ENCODE measurements around the gene CEMP1.
"Not testable (repeated sequence)": the region's sequence is repeated elsewhere in the genome, so short reads cannot be mapped to it uniquely, and the experiment has no call there.

The CEMP1 gene

DNA sequence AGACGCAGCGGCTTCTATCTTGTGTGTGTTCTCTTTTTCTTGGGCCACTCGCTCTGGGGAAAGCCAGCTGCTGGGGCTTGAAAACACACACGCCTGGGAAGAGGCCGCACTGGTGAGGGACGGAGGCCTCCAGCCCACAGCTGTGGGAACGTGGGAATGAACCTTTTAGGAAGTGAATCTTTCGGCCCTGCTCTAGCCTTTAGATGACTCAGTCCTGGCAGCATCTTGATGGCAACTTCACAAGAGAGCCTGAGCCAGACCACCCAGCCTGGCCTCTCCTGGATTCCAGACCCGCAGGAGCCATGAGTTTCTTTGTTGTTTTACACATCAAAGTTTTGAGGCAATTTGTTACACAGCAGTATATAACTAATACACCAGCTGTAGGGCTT lies 4.4 kb upstream of the CEMP1 start:
- Histone ChIP-seq H3K4me3 (ENCODE audit: low read depth in 1 of 2, low read length in 1 of 2) (no peak overlapping the region), H3K36me3 (peaks cover 8% of the 10 kb centered on the region), H3K4me1 (ENCODE audit: control insufficient read depth in 1 of 2, insufficient read depth in 1 of 2, low read depth in 1 of 2, low read length in 1 of 2) (peaks cover 59% of the 10 kb centered on the region in 2 experiments), H3K9me3 (no peaks in the 10 kb centered on the region), H3K27me3 (no peaks in the 10 kb centered on the region), H3K27ac (peak overlapping the region; percentile 96)
- TF ChIP-seq CTCF (IDR thresholded peaks at IDR 0.05), result no peak

- H3K4me1 ChIP-seq (ENCODE audit: control insufficient read depth in 1 of 2, insufficient read depth in 1 of 2, low read depth in 1 of 2, low read length in 1 of 2), result peaks cover 52 to 57% of the 10 kb centered on the region in 2 experiments
These were observed 3.1 kb upstream of the CEMP1 start for GRCh38 chr16:2534335-2534734.

GRCh38 chr16:2533912-2534311 lies 2.7 kb upstream of the CEMP1 start:
- Histone ChIP-seq H3K9me3 (no peaks in the 10 kb centered on the region), H3K4me1 (ENCODE audit: control insufficient read depth in 1 of 2, insufficient read depth in 1 of 2, low read depth in 1 of 2, low read length in 1 of 2) (peaks cover 48 to 53% of the 10 kb centered on the region in 2 experiments), H3K27me3 (no peaks in the 10 kb centered on the region), H3K27ac (peak overlapping the region; percentile 97), H3K4me3 (ENCODE audit: low read depth in 1 of 2, low read length in 1 of 2) (no peak overlapping the region), H3K36me3 (peaks cover 20% of the 10 kb centered on the region)
- TF ChIP-seq CTCF (IDR thresholded peaks at IDR 0.05), result no peak

More at GRCh38 chr16:2534335-2534734, 3.1 kb upstream of the CEMP1 start:
- H3K9me3 ChIP-seq; H3K27me3 ChIP-seq; H3K27ac ChIP-seq; H3K4me3 ChIP-seq (ENCODE audit: low read depth in 1 of 2, low read length in 1 of 2): not testable (repeated sequence)
- peaks cover 15% of the 10 kb centered on the region for H3K36me3 ChIP-seq

DNA sequence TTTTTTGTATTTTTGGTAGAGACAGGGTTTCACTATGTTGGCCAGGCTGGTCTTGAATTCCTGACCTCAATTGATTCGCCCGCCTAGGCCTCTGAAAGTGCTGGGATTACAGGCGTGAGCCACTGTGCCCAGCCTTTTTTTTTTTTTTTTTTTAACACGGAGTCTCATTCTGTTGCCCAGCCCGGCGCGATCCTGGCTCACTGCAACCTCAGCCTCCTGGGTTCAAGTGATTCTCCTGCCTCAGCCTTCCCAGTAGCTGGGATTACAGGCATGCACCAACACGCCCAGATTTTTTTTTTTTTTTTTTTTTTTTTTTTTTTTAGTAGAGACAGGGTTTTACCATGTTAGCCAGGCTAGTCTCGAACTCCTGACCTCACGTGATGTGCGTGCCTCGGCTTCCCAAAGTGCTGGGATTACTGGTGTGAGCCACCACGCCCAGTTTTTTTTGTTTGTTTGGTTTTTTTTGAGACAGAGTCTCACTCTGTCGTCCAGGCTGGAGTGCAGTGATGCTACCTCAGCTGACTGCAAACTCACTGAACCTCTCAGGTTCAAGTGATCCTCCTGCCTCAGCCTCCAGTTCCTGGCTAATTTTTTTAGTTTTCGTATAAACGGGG lies 2.0 kb upstream of the CEMP1 start:
- not testable (repeated sequence) for H3K9me3 ChIP-seq, H3K27me3 ChIP-seq
- peak overlapping the region; percentile 97 for H3K27ac ChIP-seq
- H3K4me1 ChIP-seq (ENCODE audit: control insufficient read depth in 1 of 2, insufficient read depth in 1 of 2, low read depth in 1 of 2, low read length in 1 of 2), result peaks cover 43 to 49% of the 10 kb centered on the region in 2 experiments
- H3K4me3 ChIP-seq (ENCODE audit: low read depth in 1 of 2, low read length in 1 of 2), result peak overlapping the region; percentile 66 to 81
- H3K36me3 ChIP-seq, result peaks cover 26% of the 10 kb centered on the region

GRCh38 chr16:2532494-2533141 lies 1.4 kb upstream of the CEMP1 start:
- Histone ChIP-seq H3K9me3 (no peaks in the 10 kb centered on the region), H3K4me1 (ENCODE audit: control insufficient read depth in 1 of 2, insufficient read depth in 1 of 2, low read depth in 1 of 2, low read length in 1 of 2) (peaks cover 43 to 49% of the 10 kb centered on the region in 2 experiments), H3K4me3 (ENCODE audit: low read depth in 1 of 2, low read length in 1 of 2) (peak overlapping the region; percentile 66 to 81), H3K27ac (peak overlapping the region; percentile 97), H3K27me3 (no peaks in the 10 kb centered on the region), H3K36me3 (peaks cover 33% of the 10 kb centered on the region)
- TF ChIP-seq CTCF (IDR thresholded peaks at IDR 0.05), result no peak

DNA sequence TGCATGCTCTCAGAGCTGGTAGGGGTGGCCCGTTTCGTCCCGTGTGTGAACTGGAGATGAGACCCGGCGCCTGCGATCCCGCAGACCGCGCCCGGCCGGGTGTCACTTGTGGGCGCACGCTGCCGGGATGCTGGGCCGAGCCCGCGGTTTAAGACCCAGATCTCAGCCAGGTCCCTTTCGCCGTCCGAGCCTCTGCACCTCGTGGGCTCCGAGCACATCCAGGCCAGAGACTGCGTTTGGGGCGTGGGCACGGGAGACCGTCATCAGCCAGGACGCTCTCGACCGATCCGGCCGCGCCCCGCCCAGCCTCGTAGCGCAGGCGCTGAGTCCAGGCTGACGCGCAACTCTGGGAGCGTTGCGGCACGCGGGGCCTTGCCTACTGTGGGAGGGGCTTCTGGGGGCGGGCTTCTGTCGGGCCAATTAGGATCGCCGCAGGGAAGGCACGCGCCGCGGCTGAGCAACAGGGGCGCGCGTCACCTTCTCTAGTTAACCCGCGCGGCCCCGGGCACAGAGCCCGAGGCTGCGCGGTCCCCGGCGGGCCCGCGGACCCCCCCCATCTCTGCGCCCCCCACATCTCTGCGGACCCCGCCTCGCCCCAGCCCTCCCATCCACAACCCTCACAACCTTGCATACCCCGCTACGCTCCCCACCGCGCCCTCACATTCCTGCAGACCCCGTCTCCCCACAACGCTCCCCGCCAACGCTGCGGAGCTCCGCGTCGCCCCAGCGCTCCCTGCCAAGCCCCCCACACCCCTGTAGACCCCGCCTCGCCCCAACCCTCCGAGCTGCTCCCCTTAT lies 687 bp upstream of the CEMP1 start:
- peak; percentile 14 for TF ChIP-seq CTCF (IDR thresholded peaks at IDR 0.05)
- Histone ChIP-seq H3K27me3 (no peaks in the 10 kb centered on the region), H3K4me3 (ENCODE audit: low read depth in 1 of 2, low read length in 1 of 2) (peak overlapping the region; percentile 66 to 81), H3K27ac (peak overlapping the region; percentile 97), H3K9me3 (no peaks in the 10 kb centered on the region), H3K4me1 (ENCODE audit: control insufficient read depth in 1 of 2, insufficient read depth in 1 of 2, low read depth in 1 of 2, low read length in 1 of 2) (peaks cover 44 to 51% of the 10 kb centered on the region in 2 experiments), H3K36me3 (peaks cover 38% of the 10 kb centered on the region)

All from neutrophil (primary cell).